ENCODE results near the gene IFNLR1.

IFNLR1 gene

DNA sequence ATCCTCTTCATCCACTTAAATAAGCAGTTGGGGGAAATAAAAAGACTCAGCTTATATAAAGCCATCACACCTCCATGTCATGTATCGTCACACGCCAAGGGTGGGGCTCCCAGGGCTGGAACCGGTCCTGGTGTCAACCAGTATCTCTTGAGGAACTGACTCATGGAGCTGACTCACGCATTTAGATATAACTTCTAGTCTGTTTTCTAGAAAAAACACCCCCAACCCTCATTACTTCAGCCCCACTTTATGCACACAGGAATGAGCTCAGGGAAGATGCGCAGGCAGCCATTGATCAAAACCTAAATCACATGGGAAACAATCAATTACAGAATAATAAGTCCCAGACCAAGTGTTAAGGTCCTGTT is 37.2 kb downstream of the IFNLR1 start:
- DNase-seq (ENCODE audit: low read depth, low spot score), result no peak

DNA sequence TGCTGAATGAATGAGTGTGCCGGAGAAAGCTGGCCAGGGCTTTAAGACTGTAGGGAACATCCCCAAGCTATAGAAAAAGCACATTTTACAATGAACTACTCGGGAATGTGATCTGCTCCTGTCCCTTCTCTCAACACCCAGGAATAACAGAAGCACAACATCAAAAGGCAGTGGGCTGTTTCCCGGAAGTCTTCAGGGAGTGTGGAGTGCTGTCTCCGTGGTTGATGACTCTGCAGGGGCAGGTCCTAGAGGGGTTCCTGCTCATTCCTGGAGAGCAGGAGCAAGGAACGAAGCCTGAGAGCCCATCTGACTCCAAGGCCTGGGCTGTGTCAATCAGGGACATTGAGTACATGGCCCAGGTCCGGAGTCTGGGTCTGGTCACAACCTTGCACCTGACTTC is 39.3 kb downstream of the IFNLR1 start:
- DNase-seq (ENCODE audit: low read depth, low spot score), result no peak

DNA sequence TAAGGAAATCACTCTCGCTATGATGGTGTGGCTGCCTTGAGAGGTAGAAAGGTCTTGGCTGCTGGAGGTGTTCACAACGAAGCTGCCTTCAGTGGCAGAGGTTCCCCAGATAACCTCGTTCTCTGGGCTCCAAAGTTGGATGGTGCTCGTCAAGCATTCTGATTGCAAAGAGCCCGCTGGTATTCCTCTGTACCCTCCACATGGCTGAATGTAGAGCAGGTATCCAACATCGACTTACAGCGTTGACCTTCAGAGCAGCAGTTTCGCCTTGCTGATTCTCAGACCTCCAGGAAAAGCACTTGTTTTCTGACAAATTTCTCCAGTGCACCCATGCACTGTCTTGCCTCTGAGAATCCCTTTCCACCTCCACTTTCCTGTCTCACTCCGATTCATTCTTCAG is 39.9 kb downstream of the IFNLR1 start:
- no peak for DNase-seq (ENCODE audit: low read depth, low spot score)

DNA sequence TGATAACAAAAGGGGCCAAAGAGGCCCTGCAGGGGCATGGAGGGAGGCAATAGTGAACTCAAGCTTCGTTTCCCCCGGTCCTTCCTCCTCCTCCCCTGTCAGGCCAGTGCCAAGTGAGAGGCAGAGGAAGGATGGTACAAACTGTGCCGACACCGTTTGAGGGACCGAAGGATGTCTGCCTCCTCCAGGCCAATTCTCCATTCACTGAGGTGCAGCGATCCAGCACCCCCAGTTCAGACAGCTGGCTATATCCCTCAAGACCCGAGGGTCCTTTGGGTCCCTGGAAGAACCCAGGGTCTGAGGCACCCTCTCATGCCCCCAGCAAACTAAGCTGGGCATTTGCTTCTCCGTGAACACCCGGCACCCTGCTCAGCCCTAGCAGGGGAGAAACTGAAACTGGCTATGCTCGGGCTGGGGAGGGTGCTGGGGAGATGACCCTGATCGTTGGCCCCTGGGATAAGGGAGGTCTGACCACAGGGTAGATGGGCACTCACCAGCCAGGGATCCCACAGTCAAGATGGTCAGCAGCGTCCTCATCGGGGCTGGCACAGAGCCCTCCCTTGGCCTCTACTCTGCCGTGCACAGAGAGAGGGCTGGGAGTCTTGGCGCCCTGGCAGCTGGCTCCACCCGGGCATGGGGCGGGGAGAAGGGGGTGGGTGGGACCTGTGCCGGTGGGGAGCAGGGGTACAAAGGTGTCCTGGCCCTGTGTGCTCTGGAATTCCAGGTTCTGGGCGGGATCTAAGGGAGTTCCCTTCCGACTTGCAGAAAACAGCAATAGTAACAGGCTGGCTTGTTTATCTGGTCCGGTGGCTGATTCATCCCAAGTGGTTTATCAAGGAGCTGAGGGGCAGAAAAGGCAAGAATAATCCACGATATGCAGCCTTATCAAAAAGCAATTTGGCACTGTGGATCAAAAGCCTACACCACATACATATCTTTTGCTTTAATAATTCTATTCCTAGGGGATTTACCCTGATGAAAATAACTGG is 44.2 kb downstream of the IFNLR1 start, which contains the start of gene IL22RA1:
IL22RA1 (minus strand) TSS at position 595 of the 989 bp plus-strand sequence; CDS start at position 537, 58 bp downstream.
- no peak for DNase-seq (ENCODE audit: low read depth, low spot score)

DNA sequence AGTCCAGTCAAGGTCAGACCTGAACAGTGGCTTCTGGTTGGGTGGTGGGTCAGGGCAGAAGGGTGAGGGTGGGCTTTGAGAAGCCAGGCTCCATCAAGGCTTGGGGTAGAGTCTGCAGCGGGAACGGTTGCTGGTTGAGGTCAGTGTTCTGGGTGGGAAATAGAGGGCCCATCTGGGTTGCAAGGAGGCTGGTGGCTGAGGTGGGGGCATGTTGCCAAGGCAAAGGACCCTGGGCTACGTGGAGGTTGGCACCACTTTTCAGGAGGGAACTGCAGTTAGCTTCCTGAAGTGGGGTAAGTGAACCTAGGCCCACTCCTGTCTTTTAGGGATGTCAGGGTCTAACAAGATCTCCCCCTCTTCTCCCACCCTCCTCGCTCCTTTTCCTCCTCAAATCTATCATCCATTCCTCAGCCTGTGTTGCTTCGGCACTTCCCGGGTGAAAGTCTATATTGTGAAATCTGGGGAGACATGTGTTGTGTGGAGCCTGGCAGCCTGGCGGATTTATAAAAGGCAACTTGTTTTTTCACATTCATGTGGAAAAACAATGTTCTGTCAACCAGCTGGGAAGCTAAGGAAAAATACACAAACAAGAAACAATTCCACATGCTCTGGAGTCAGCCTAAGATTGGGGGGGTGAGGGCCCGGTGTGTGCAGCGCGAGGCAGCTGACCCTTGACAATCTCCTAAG is 45.6 kb downstream of the IFNLR1 start:
- DNase-seq (ENCODE audit: low read depth, low spot score), result no peak

DNA sequence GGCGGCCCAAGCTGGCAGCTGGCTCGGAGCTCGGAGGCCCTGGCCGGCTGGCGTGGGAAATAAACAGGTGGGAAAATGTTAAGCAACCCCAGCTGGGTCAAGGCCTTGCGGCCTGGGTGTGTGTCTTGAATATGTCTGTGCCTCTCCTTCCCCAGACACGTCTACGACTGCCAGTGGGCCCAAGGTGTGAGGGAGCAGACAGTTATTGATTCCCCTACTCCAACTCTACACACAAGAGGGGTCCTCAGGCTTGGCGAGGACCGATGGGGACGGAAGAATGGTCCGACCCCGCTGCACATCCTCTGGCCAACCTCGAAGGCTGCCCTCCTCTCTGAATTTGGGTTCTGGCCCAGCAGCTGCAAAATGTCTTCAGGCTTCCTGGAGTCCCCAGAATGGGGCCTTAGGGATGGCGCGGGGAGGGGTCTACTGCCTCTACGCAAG is 46.3 kb downstream of the IFNLR1 start:
- no peak for DNase-seq (ENCODE audit: low read depth, low spot score)

DNA sequence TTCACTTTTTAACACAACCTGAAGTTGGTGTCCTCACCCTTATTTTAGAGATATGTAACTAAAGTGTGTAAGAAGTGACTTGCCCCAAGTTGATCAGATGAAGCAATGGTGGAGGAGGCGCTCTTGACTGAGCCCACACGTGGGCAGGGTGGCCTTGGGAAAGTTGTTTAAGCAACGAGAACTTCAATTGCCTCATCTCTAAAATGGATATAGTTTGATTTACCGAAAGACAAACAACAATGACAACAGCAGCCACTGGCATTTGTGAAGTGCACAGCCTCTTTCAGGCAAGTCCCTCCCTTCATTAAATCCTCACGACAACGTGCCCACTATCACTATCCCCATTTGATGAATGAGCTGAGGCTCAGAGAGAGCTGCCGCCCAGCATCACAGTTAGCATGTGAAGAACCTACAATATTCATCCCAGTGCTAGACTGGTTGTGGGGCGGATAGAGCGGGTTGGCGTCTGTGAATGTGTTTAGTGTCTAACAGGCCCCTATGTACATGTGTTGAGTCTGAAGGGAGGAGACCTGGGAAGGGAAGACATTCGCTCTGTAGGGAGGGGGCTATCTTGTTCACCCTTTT is 47.2 kb downstream of the IFNLR1 start:
- DNase-seq (ENCODE audit: low read depth, low spot score), result no peak

DNA sequence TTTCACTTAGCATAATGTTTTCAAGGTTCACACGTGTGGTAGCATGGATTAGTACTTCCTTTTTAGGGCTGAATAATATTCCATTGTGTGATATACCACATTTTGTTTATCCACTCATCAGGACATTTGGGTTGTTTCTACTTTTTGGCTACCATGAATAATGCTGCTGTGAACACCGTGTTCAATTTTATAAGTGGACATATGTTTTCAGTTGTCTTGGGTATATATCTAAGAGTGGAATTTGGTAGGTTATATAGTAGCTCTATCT is 47.9 kb downstream of the IFNLR1 start:
- DNase-seq (ENCODE audit: low read depth, low spot score), result no peak

DNA sequence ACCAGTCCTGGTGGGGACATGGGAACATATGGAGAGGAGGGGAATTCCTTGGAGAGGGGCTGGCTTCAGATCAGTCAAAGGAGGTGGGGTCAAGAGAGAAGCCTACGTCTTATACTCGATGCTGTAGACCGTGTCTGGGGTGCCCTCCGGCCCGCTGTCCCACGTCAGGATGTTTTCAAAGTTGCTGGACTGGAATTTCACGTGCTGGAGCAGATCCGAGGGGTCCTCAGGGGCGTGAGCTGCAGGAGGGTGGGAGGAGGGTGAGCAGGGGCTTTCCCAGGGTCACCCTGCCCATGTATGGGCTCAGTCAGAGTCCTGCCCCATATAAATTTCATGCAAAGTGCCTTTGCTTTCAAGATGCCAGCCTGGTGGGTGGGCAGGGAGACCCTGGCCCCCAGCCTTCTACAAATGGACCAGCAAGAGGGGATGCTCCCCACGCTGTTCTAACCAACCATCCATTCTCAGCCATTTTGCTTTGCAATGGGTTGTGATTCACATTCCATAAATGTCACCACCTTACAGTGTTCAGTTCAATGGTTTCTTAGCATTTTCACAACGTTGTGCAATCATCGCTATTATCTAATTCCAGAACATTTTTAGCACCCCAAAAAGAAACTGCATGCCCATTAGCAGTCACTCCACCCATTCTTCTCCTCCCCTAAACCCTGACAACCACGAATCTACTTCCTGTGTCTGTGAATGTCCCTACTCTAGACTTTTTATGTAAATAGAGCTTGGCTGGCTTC is 48.4 kb downstream of the IFNLR1 start:
- no peak for DNase-seq (ENCODE audit: low read depth, low spot score)

DNA sequence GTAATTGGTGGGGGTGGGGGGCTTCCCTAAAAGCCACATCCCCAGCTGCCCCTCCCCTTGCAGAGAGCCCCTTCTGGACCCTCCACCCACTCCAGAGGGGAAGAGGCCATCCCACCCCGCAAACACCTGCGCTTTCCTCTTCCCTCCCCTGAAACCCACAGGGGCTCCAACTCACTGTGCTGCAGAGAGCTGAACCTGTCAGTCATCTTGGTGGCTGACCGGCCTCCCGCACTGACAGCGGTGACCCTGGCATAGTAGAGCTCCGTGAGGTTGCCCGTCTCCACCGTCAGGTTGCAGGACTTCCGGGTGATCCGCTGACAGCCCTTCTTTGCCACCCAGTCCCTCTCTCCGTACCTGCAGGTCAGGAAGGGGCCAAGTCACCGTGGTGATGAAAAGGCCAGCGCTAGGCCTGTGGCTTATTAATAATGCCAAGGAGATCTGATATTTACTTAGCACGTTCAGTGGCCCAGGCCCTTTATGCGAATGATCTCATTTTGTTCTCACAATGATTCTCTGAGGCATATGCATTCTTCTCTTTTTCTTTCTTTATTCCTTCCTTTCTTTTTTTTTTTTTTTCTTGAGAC is 50.0 kb downstream of the IFNLR1 start:
- no peak for DNase-seq (ENCODE audit: low read depth, low spot score)

DNA sequence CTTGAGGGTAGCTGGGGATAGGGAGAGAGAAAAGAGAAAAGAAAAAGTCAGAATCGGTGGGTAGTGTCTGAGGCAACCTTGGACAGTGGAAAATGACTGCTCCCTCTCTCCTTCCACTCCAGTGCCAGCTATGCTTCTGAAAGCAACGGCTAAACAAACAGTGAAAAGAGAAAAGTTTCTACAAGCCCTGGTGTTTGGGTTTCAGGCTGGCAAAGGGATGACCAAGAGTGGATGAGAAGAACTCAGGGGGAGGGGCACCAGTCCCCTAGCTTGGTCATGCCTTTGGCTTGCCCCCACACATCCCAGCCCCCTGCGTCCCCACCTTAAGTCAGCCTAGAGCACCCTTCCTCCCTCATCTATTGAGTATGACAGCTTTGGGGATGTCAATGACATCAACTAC is 52.7 kb downstream of the IFNLR1 start:
- DNase-seq (ENCODE audit: low read depth, low spot score), result no peak

DNA sequence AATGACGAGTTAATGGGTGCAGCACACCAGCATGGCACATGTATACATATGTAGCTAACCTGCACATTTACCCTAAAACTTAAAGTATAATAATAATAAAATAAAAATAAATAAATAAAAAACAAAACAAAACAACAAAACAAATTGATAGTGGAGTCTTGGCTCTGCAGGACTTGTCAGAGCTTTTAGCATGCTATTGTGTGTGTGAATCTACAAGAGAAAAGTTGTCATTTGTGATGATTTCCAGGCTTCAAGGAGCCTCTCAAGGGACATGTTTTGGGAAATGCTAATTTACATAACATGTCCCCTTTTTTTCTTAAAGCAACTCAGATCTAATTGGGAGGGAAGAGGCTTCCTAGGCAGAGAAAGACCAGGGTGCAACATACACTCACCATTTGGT is 53.3 kb downstream of the IFNLR1 start:
- no peak for DNase-seq (ENCODE audit: low read depth, low spot score)

DNA sequence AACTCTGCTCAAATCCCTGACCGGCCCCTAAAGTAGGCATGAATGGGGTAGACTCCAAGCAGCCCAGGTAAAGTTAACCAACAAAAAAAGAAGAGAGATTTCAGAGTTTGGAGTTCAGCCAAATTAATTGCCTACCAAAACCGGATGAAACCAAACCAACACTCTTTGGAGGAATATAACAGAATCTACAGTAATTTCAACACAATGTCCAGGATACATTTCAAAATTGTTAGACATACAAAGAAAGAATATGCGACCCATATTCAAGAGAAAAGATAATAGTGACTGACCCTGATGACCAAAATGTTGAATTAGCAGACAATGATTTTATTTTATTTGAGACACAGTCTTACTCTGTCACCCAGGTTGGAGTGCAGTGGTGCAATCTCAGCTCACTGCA is 56.7 kb downstream of the IFNLR1 start:
- DNase-seq (ENCODE audit: low read depth, low spot score), result no peak

DNA sequence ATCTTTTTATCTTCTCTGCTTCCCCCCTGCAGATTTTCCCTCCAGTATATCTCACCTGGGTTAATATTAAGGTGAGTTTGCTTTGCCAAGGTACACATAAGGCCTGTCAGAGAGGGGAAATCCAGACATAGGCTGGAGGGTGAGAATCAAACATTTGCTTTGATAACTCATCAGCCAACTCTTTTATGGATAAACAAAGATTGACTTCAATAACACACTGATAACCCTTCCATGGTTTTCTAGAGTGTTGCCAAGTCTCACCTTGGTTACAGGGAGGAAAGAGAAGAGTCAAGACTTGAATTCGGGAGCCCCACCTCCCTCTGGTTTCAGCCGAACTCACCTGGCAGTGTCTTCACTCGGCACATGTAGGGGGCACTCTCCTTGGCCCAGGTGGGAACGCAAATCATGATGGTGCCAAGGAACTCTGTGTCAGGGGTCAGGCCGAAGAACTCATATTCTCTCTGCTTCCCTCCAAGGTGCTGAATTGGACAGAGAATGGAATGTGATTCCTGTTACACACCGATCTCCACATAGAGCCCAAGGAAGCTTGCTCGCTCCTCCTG is 59.2 kb downstream of the IFNLR1 start:
- no peak for DNase-seq (ENCODE audit: low read depth, low spot score)

DNA sequence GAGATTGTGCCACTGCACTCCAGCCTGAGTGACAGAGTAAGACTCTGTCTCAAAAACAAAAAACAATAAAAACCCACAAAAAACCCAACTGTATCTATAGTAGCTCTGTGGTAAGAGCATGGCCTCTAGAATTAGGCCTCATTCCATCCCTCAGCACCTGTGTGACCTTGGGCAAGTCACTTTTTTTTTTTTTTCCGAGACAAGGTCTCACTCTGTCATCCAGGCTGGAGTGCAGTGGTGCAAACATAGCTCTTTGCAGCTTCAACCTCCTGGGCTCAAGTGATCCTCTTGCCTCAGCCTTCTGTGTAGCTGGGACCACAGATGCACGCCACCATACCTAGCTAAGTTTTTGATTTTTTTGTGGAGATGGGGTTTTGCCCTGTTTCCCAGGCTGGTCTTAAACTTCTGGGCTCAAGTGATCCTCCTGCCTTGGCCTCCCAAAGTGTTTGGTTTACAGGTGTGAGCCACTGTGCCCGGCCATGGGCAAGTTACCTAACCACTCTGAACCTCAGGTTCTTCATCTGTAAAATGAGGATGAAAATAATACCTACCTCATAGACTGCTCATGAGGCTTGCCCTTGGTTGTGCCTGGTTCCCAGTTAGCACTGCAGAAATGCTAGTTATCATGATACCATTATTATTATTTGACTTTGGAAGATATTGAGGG is 59.8 kb downstream of the IFNLR1 start:
- DNase-seq (ENCODE audit: low read depth, low spot score), result no peak

DNA sequence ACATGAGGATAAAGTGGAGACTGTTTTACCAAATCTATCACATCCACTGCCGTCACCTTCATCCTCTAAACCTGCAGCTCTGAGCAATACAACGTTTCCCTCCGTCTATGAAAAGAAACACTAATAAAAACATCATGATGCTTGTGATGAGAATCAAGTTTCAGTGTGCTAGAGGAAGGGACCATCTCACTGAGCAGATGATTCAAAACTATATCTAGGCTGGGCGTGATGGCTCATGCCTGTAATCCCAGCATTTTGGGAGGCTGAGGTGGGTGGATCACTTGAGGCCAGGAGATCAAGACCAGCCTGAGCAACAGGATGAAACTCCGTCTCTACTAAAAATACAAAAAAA is 60.4 kb downstream of the IFNLR1 start:
- DNase-seq (ENCODE audit: low read depth, low spot score), result no peak

DNA sequence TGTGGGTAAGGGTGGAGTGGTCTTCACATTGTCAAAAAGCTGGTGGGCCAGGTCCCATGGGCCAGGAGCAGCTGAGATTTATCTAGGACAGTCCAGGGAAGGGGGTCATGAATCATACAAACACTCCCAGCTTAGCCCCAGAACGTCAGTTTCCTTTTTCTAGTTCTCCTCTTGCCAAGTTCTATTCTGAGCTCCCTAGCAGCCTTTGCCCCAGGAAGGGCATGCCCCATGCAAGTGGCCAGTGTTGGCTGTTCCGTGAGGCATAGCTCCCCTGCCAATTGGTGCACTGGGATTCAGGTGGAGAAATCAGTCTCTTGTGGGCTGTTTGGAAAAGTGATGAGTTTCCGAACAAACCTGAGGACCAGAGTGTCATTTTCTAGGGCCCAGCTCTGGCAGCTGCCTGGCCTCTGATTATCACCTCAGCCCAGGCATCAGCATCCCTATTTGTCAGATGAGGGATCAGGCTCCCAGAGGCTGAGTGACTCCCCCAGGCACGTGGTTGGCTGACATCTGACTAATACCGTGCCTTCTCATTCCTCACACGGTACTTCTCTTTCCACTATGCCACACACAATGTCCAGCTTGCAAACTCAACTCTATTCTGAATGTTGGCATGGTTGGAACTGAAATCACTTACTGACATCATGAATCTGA is 60.9 kb downstream of the IFNLR1 start:
- no peak for DNase-seq (ENCODE audit: low read depth, low spot score)

DNA sequence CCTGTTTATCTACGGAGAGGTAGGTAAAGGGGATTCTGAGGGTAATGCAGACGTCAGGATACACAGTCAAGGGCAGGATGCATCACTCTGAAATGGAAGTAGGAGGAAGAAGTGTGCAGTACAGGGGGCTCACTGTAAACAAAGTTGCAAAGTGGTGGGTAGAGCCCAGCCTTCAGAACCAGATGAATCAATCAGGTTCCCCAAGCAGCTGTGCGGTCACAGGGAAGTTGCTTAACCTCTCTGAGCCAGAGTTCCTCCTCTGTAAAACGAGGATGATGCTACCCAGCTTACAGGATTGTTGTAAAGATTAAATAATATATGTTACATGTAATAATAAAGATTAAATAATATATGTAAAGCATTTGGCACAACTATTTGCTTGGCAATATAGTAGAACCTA is 61.6 kb downstream of the IFNLR1 start:
- no peak for DNase-seq (ENCODE audit: low read depth, low spot score)

DNA sequence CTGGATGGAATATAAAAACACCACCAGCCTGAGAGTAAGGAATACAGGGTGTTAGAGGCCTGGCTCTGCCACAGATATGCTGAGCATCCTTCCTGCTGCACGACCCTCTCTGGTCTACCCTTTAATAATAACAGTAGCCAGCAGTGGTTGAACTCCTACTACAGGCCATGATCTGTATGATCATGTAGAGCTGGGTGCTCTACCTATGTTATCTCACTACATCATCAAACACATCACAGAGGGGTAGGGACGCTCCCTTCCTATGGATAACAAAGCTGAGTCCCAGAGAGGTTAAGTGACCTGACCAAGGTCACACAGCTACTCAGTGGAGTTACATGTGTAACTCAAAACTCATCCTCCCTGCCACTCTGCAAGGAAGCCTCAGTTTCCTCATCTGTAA is 62.1 kb downstream of the IFNLR1 start:
- no peak for DNase-seq (ENCODE audit: low read depth, low spot score)

DNA sequence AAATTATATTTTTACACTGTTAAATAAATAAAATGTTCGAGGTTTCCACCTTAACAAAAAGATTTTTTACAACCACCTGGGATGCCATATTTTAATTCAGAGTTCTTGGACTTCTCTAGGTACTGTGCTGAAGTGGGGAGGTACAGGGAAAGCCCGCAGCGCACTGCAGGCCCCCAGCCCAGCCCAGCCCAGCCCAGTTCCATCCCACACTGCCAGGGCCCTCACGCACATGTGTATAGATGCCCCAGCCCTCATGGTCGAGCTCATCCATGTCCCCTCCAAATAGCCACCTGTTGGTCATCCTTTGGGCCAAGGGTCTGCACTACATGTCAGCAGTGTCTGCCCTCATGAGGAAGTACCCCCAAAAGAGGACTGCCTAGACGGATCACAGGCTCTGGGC is 63.5 kb downstream of the IFNLR1 start:
- DNase-seq (ENCODE audit: low read depth, low spot score), result no peak

Measured in activated CD4-positive, CD25-positive, alpha-beta regulatory T cell treated with anti-CD3 and anti-CD28 coated beads, Interleukin-2, amount 50 U/mL, for 16 hours (primary cell).